ENCODE results near the gene RAB8A.

Gene RAB8A

GRCh38 chr19:16076958-16077611 lies 34.6 kb upstream of the RAB8A start:
- peak overlapping the region; percentile 86 for H3K9ac ChIP-seq (ENCODE audit: low read length)
- peaks cover 51% of the 10 kb centered on the region for H3K79me2 ChIP-seq (ENCODE audit: control insufficient read depth, insufficient read depth, low read length)
- no peak overlapping the region for H3K23ac ChIP-seq (ENCODE audit: low read length)
- peaks cover 9% of the 10 kb centered on the region for H3K79me1 ChIP-seq (ENCODE audit: low read length)
- peak overlapping the region; percentile 95 for H3K4me3 ChIP-seq (ENCODE audit: low read length)
- H3K56ac ChIP-seq (ENCODE audit: low read length) = peak overlapping the region; percentile 97
- H3K18ac ChIP-seq (ENCODE audit: low read length) = peak overlapping the region; percentile 100
- peak overlapping the region; percentile 1 for H4K8ac ChIP-seq (ENCODE audit: low read depth, low read length)
- H2BK120ac ChIP-seq (ENCODE audit: low read depth, low read length) = peak overlapping the region; percentile 88
- H3K27ac ChIP-seq (ENCODE audit: low read depth, low read length) = peak overlapping the region; percentile 90
- peak; percentile 48 for DNase-seq
- H3K36me3 ChIP-seq (ENCODE audit: control insufficient read depth, insufficient read depth, low read length) = peaks cover 2% of the 10 kb centered on the region
- H3K27me3 ChIP-seq (ENCODE audit: insufficient read depth, low read length, poor library complexity) = no peaks in the 10 kb centered on the region
- no peak overlapping the region for H2AK5ac ChIP-seq (ENCODE audit: low read length)
- WGBS (ENCODE audit: extremely low coverage, insufficient coverage, low lambda C conversion rate) = no CpG with 5 or more reads among the region's 56 CpGs
- H2BK5ac ChIP-seq (ENCODE audit: low read length) = no peak overlapping the region
- H3K4me2 ChIP-seq (ENCODE audit: low read length) = peak overlapping the region; percentile 33
- H2BK15ac ChIP-seq (replicated peaks; ENCODE audit: low read depth) = no peak overlapping the region
- H3K4me1 ChIP-seq (ENCODE audit: control insufficient read depth, low read depth, low read length) = peaks cover 4% of the 10 kb centered on the region
- peak overlapping the region; percentile 99 for H3K4ac ChIP-seq (ENCODE audit: low read depth, low read length)
- no peak overlapping the region for H4K5ac ChIP-seq (ENCODE audit: low read length)

GRCh38 chr19:16077984-16078758 lies 33.5 kb upstream of the RAB8A start:
- H3K36me3 ChIP-seq (ENCODE audit: control insufficient read depth, insufficient read depth, low read length) = peaks cover 6% of the 10 kb centered on the region
- peak overlapping the region; percentile 58 for H2BK5ac ChIP-seq (ENCODE audit: low read length)
- peak overlapping the region; percentile 97 for H3K56ac ChIP-seq (ENCODE audit: low read length)
- peak overlapping the region; percentile 93 for H3K27ac ChIP-seq (ENCODE audit: low read depth, low read length)
- peaks cover 4% of the 10 kb centered on the region for H3K4me1 ChIP-seq (ENCODE audit: control insufficient read depth, low read depth, low read length)
- H3K9ac ChIP-seq (ENCODE audit: low read length) = peak overlapping the region; percentile 86
- H2AK5ac ChIP-seq (ENCODE audit: low read length) = peak overlapping the region; percentile 92
- peak overlapping the region; percentile 91 for H3K18ac ChIP-seq (ENCODE audit: low read length)
- H2BK15ac ChIP-seq (replicated peaks; ENCODE audit: low read depth) = no peak overlapping the region
- H4K5ac ChIP-seq (ENCODE audit: low read length) = no peak overlapping the region
- H4K8ac ChIP-seq (ENCODE audit: low read depth, low read length) = peak overlapping the region; percentile 82
- peak overlapping the region; percentile 58 for H3K4ac ChIP-seq (ENCODE audit: low read depth, low read length)
- H3K4me3 ChIP-seq (ENCODE audit: low read length) = peak overlapping the region; percentile 46
- peak overlapping the region; percentile 1 for H2BK120ac ChIP-seq (ENCODE audit: low read depth, low read length)
- no peaks in the 10 kb centered on the region for H3K27me3 ChIP-seq (ENCODE audit: insufficient read depth, low read length, poor library complexity)
- peaks cover 58% of the 10 kb centered on the region for H3K79me2 ChIP-seq (ENCODE audit: control insufficient read depth, insufficient read depth, low read length)
- H3K79me1 ChIP-seq (ENCODE audit: low read length) = peaks cover 11% of the 10 kb centered on the region
- WGBS (ENCODE audit: extremely low coverage, insufficient coverage, low lambda C conversion rate) = no CpG with 5 or more reads among the region's 16 CpGs
- H3K23ac ChIP-seq (ENCODE audit: low read length) = peak overlapping the region; percentile 91
- H3K4me2 ChIP-seq (ENCODE audit: low read length) = peak overlapping the region; percentile 79
- DNase-seq = peak; percentile 74

GRCh38 chr19:16078759-16079707 lies 32.7 kb upstream of the RAB8A start:
- no peak overlapping the region for H2BK15ac ChIP-seq (replicated peaks; ENCODE audit: low read depth)
- H3K27me3 ChIP-seq (ENCODE audit: insufficient read depth, low read length, poor library complexity) = no peaks in the 10 kb centered on the region
- H3K27ac ChIP-seq (ENCODE audit: low read depth, low read length) = peak overlapping the region; percentile 93
- peaks cover 8% of the 10 kb centered on the region for H3K36me3 ChIP-seq (ENCODE audit: control insufficient read depth, insufficient read depth, low read length)
- no CpG with 5 or more reads among the region's 17 CpGs for WGBS (ENCODE audit: extremely low coverage, insufficient coverage, low lambda C conversion rate)
- peak overlapping the region; percentile 89 for H3K23ac ChIP-seq (ENCODE audit: low read length)
- H3K9ac ChIP-seq (ENCODE audit: low read length) = peak overlapping the region; percentile 86
- peaks cover 62% of the 10 kb centered on the region for H3K79me2 ChIP-seq (ENCODE audit: control insufficient read depth, insufficient read depth, low read length)
- H3K18ac ChIP-seq (ENCODE audit: low read length) = peak overlapping the region; percentile 91
- DNase-seq = peak; percentile 76
- peak overlapping the region; percentile 97 for H3K56ac ChIP-seq (ENCODE audit: low read length)
- peak overlapping the region; percentile 78 for H2AK5ac ChIP-seq (ENCODE audit: low read length)
- H3K4me2 ChIP-seq (ENCODE audit: low read length) = peak overlapping the region; percentile 79
- H2BK5ac ChIP-seq (ENCODE audit: low read length) = peak overlapping the region; percentile 13
- H4K5ac ChIP-seq (ENCODE audit: low read length) = no peak overlapping the region
- H2BK120ac ChIP-seq (ENCODE audit: low read depth, low read length) = no peak overlapping the region
- H3K79me1 ChIP-seq (ENCODE audit: low read length) = peaks cover 14% of the 10 kb centered on the region
- no peak overlapping the region for H4K8ac ChIP-seq (ENCODE audit: low read depth, low read length)
- peaks cover 4% of the 10 kb centered on the region for H3K4me1 ChIP-seq (ENCODE audit: control insufficient read depth, low read depth, low read length)
- peak overlapping the region; percentile 58 for H3K4ac ChIP-seq (ENCODE audit: low read depth, low read length)
- H3K4me3 ChIP-seq (ENCODE audit: low read length) = peak overlapping the region; percentile 46

GRCh38 chr19:16084067-16084685 lies 27.5 kb upstream of the RAB8A start:
- peaks cover 31% of the 10 kb centered on the region for H3K36me3 ChIP-seq (ENCODE audit: control insufficient read depth, insufficient read depth, low read length)
- no peak overlapping the region for H2BK15ac ChIP-seq (replicated peaks; ENCODE audit: low read depth)
- H3K27ac ChIP-seq (ENCODE audit: low read depth, low read length) = no peak overlapping the region
- WGBS (ENCODE audit: extremely low coverage, insufficient coverage, low lambda C conversion rate) = no CpG with 5 or more reads among the region's 11 CpGs
- H3K56ac ChIP-seq (ENCODE audit: low read length) = no peak overlapping the region
- no peak for DNase-seq
- H3K79me1 ChIP-seq (ENCODE audit: low read length) = peaks cover 25% of the 10 kb centered on the region
- no peak overlapping the region for H3K23ac ChIP-seq (ENCODE audit: low read length)
- H4K5ac ChIP-seq (ENCODE audit: low read length) = no peak overlapping the region
- peaks cover 1% of the 10 kb centered on the region for H3K4me1 ChIP-seq (ENCODE audit: control insufficient read depth, low read depth, low read length)
- no peak overlapping the region for H3K4me3 ChIP-seq (ENCODE audit: low read length)
- H4K8ac ChIP-seq (ENCODE audit: low read depth, low read length) = no peak overlapping the region
- no peak overlapping the region for H2BK120ac ChIP-seq (ENCODE audit: low read depth, low read length)
- no peaks in the 10 kb centered on the region for H3K27me3 ChIP-seq (ENCODE audit: insufficient read depth, low read length, poor library complexity)
- peaks cover 50% of the 10 kb centered on the region for H3K79me2 ChIP-seq (ENCODE audit: control insufficient read depth, insufficient read depth, low read length)
- H3K9ac ChIP-seq (ENCODE audit: low read length) = no peak overlapping the region
- H3K4me2 ChIP-seq (ENCODE audit: low read length) = no peak overlapping the region
- H3K4ac ChIP-seq (ENCODE audit: low read depth, low read length) = no peak overlapping the region
- no peak overlapping the region for H2AK5ac ChIP-seq (ENCODE audit: low read length)
- H3K18ac ChIP-seq (ENCODE audit: low read length) = no peak overlapping the region
- no peak overlapping the region for H2BK5ac ChIP-seq (ENCODE audit: low read length)

GRCh38 chr19:16085115-16085514 lies 26.6 kb upstream of the RAB8A start:
- H2BK5ac ChIP-seq (ENCODE audit: low read length) = no peak overlapping the region
- H2BK15ac ChIP-seq (replicated peaks; ENCODE audit: low read depth) = no peak overlapping the region
- no peaks in the 10 kb centered on the region for H3K4me1 ChIP-seq (ENCODE audit: control insufficient read depth, low read depth, low read length)
- H4K8ac ChIP-seq (ENCODE audit: low read depth, low read length) = no peak overlapping the region
- no peak overlapping the region for H4K5ac ChIP-seq (ENCODE audit: low read length)
- no peak overlapping the region for H3K56ac ChIP-seq (ENCODE audit: low read length)
- H3K23ac ChIP-seq (ENCODE audit: low read length) = no peak overlapping the region
- H3K79me1 ChIP-seq (ENCODE audit: low read length) = peaks cover 25% of the 10 kb centered on the region
- no peak overlapping the region for H3K27ac ChIP-seq (ENCODE audit: low read depth, low read length)
- no peak overlapping the region for H3K4ac ChIP-seq (ENCODE audit: low read depth, low read length)
- peaks cover 41% of the 10 kb centered on the region for H3K79me2 ChIP-seq (ENCODE audit: control insufficient read depth, insufficient read depth, low read length)
- H3K9ac ChIP-seq (ENCODE audit: low read length) = no peak overlapping the region
- no peak overlapping the region for H2BK120ac ChIP-seq (ENCODE audit: low read depth, low read length)
- no CpG with 5 or more reads among the region's 6 CpGs for WGBS (ENCODE audit: extremely low coverage, insufficient coverage, low lambda C conversion rate)
- no peak overlapping the region for H2AK5ac ChIP-seq (ENCODE audit: low read length)
- no peak for DNase-seq
- no peak overlapping the region for H3K18ac ChIP-seq (ENCODE audit: low read length)
- H3K36me3 ChIP-seq (ENCODE audit: control insufficient read depth, insufficient read depth, low read length) = peaks cover 36% of the 10 kb centered on the region
- no peak overlapping the region for H3K4me3 ChIP-seq (ENCODE audit: low read length)
- H3K4me2 ChIP-seq (ENCODE audit: low read length) = no peak overlapping the region
- no peaks in the 10 kb centered on the region for H3K27me3 ChIP-seq (ENCODE audit: insufficient read depth, low read length, poor library complexity)

Data from mesendoderm (in vitro differentiated cells).